Measurements from ENCODE around the gene OCIAD1.

The OCIAD1 gene

DNA sequence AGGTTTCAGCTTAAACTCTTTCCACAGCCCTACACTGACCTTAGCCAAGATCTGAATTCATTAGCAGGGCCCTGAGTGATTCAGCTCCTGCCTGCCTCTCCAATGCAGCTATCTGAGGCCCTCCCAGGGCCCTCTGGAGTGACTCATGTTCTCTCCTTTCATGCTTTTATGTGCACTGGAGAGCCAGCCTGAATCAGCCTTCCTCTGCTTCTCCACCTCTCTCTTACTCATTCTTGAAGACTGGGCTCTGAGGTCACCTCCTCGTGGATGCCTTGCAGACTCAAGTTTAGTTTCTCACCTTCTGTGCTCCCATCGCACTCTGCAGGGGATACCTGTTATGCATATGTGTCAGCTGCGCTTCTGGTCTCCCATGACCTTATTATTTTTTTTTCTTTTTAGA lies 78.8 kb downstream of the OCIAD1 start:
- no peaks in the 10 kb centered on the region for H3K27me3 ChIP-seq (ENCODE audit: insufficient read depth, low read length)
- H3K4me3 ChIP-seq (ENCODE audit: low read length), result no peak overlapping the region
- H3K27ac ChIP-seq (ENCODE audit: low read length), result no peak overlapping the region
- H3K4me1 ChIP-seq (ENCODE audit: insufficient read depth, low read length), result peaks cover 3% of the 10 kb centered on the region
- H3K9me3 ChIP-seq (ENCODE audit: insufficient read depth, low read depth, low read length), result no peaks in the 10 kb centered on the region
- no peak overlapping the region for H3K9ac ChIP-seq (ENCODE audit: low read depth, low read length)
- no peaks in the 10 kb centered on the region; the same call in 1 of the 2 replicates for H3K36me3 ChIP-seq (ENCODE audit: insufficient read depth, low read depth, low read length)

DNA sequence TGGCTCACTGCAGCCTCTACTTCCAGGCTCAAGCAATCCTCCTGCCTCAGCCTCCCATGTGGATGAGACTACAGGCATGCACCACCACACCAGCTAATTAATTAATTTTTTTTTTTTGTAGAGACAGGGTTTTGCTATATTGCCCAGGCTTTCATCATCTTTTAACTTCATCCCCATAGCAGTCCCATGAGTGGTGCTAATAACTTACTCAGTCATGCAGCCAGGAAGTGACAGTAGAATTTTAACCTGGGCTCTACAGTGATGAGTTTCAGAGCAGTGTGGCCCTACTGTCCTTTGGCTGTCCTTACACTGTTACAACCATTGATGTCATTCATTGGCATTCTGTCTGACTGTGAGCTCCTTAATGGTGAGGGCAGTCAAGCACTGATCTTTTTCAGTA lies 79.6 kb downstream of the OCIAD1 start:
- Histone ChIP-seq H3K27ac (ENCODE audit: low read length) (no peak overlapping the region), H3K27me3 (ENCODE audit: insufficient read depth, low read length) (no peaks in the 10 kb centered on the region), H3K36me3 (ENCODE audit: insufficient read depth, low read depth, low read length) (no peaks in the 10 kb centered on the region)

More for the DNA sequence above, 79.6 kb downstream of the OCIAD1 start:
- Histone ChIP-seq H3K9me3 (ENCODE audit: insufficient read depth, low read depth, low read length) (no peaks in the 10 kb centered on the region), H3K4me1 (ENCODE audit: insufficient read depth, low read length) (peaks cover 3% of the 10 kb centered on the region), H3K9ac (ENCODE audit: low read depth, low read length) (no peak overlapping the region), H3K4me3 (ENCODE audit: low read length) (no peak overlapping the region)

Measured in iPS-20b (cell line).